GM21737 (cell line): Measurements from ENCODE around the gene EZH2.

Source experiments
- ATAC-seq: cut with Tn5 transposase; IDR thresholded peaks from one replicate; pipeline ENCODE4 v1.9.1; 2021; ENCODE audit warnings: mild to moderate bottlenecking, moderate library complexity; ENCODE audit not compliant: unreplicated experiment

Gene EZH2

GRCh38 chr7:148901178-148901577 lies 17.1 kb upstream of the EZH2 start:
- no peak for ATAC-seq

DNA sequence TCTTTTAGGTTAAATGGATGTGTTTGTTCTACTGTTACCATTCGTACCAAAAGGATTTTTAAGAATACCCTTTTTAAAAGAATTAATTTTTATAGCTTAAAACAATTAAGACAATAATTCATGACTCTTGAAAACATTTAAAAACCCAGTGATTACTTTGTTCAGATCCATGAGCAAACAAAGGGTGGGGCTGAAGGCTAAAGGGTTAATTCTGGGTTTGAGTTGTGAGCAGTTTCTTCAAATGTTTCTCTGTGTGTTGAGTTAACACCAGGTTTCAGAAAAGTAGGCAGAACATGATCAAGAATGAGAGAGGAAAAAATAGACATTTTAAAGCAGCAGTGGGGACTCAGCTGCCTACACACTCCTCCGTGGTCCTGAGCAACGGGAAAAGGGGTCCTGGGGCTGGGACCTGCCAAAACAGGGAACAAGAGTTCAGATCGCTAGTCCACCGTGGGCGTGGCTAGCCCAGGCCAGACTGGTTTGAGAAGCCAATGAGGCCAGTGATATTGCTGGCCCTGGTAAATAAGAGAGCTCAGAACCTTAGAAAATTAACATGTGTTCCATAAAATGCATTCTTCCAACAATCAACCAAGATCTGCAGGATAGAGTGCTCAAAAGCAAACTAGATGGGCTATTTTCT lies 14.9 kb upstream of the EZH2 start:
- ATAC-seq: no peak

- no peak for ATAC-seq
These were observed 10.5 kb upstream of the EZH2 start for GRCh38 chr7:148894591-148894990.

- ATAC-seq: no peak
These were observed 9.0 kb upstream of the EZH2 start for GRCh38 chr7:148893071-148893470.

- no peak for ATAC-seq
These were observed 4.2 kb upstream of the EZH2 start for GRCh38 chr7:148888300-148888699.

DNA sequence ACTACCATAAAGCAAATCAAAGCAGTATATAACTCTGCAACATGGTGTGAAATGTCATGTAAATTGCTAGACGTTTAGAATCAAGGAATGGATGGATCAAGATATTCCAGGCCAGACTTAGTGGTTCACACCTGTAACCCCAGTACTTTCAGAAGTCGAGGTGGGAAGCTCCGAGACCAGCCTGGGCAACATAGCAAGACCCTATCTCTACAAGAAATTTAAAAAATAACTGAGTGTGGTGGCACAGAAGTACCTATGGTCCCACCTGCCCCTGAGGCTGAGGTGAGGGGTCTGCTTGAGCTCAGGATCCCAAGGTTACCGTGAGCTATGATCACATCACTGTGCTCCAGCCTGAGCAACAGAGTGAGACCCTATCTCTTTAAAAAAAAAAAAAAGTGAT lies 2.8 kb upstream of the EZH2 start:
- no peak for ATAC-seq

- ATAC-seq: peak; percentile 90
These were observed 370 bp upstream of the EZH2 start for GRCh38 chr7:148884299-148885022.

GRCh38 chr7:148883266-148884048 lies 634 bp downstream of the EZH2 start:
- ATAC-seq: peak; percentile 24

DNA sequence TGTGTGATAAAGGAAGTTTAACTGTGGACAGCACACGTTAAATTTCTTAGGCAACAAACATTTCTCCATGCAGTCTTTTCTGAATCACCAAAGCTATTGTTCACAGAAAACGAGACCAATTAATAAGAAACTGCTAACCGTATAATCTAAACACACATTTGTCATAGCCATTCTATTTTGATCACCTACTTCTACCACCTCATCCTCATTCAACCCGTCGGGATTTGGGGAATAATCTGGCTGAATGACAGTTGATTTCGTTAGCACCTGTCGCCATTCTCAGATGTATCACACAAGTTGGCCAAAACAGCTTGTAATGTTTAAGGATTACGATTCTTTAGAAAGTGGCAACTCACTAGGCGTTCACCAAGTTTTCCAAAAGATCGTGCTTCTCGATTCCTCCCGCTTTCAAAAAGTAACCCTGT lies 1.2 kb downstream of the EZH2 start:
- no peak for ATAC-seq

GRCh38 chr7:148882192-148882591 lies 1.9 kb downstream of the EZH2 start:
- ATAC-seq: no peak

DNA sequence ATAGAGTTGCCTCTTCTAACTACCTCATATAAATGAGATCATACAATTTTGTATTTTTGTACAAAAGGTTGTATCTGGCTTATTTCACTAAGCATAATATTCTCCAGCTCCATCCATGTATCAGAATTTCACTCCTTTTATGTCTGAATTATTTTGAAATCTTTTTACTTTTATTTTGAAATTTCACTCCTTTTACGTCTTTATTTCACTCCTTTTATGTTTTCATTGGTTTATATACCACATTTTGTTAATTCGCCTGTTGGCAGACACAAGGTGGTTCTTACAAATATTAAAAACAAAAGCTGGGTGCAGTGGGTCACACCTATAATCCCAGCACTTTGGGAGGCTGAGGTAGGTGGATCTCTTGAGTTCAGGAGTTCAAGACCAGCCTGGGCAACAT lies 5.8 kb downstream of the EZH2 start:
- ATAC-seq: no peak

DNA sequence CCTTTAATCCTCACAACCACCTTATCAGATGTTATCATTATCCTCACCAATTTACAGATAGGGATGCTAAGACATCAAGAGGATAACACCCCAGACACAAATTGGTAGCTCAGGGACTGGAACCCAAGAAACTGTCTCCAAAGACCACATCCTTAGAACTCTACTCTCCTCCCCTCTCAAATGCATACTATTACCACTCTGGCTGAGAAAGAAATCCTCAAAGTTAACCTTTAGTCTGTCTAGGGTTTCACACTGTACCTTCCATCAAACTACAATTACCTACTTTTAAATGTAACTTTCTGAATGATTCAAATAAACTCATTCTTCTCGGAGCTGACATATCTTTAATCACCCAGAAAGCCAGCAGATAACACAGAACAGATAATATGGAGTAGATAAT lies 6.6 kb downstream of the EZH2 start:
- no peak for ATAC-seq

- no peak for ATAC-seq
These were observed 11.9 kb downstream of the EZH2 start for GRCh38 chr7:148872188-148872587.

- ATAC-seq: no peak
These were observed 12.5 kb downstream of the EZH2 start for GRCh38 chr7:148871551-148871950.

DNA sequence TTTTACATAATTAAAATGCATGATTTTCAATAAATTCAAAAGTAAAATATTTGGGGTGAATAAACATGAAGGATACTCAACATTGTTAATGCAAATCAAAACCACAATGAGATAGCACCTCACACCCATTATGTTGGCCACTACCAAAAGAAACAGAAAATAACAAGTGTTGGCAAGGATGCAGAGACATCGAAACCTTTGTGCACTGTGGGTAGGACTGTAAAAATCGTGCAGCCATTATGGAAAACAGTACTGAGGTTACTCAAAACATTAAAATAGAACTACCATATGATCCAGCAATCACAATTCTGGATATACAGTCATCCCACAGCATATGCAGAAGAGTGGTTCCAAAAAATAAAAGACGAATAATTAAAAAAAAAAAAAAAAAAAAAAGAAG lies 13.1 kb downstream of the EZH2 start:
- no peak for ATAC-seq

DNA sequence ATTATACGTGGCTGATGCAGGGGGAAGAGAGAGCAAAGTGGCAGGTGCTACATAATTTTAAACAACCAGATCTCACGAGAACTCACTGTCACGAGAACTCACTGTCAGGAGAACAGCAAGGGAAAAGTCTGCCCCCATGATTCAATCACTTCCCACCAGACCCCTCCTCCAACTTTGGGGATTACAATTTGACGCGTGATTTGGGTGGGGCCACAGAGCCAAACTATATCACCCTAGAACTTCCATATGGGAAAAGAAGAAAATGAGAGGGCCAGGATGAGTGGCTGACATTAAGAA lies 15.8 kb downstream of the EZH2 start:
- ATAC-seq: no peak

GRCh38 chr7:148867596-148868377 lies 16.3 kb downstream of the EZH2 start:
- ATAC-seq: no peak

DNA sequence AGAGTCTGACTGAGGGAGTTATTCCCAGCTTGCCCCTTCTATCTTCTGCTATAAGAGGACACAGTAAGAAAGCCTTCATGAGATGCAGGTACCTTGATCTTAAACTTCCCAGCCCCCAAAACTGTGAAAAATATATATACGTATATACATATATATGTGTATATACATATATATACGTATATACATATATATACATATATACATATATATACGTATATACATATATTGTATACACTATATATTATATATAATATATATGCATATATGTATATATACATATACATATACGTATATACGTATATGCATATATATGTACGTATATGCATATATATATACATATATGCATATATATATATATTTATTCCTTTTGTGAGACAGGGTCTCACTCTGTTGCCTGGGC lies 17.7 kb downstream of the EZH2 start:
- ATAC-seq: no peak

DNA sequence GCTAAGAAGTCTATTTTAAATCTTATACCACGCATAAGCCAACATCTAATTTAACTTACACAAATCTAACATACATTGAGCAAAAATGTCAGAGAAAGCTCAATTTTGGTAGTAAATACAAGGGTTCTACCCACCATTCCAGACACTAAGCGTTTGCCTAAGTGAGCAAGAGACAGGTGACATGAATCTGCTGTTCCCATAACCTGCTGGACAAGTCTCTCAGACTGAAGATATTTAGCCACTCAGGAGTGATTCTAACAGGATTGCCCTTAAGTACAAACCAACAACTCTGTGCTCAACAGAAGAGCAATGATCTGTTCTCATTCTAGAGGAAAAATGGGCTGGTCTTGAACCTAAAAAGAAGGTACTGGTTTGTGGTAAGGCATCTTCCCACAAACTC lies 18.8 kb downstream of the EZH2 start:
- no peak for ATAC-seq

- no peak for ATAC-seq
These were observed 20.8 kb downstream of the EZH2 start for GRCh38 chr7:148863324-148863723.

DNA sequence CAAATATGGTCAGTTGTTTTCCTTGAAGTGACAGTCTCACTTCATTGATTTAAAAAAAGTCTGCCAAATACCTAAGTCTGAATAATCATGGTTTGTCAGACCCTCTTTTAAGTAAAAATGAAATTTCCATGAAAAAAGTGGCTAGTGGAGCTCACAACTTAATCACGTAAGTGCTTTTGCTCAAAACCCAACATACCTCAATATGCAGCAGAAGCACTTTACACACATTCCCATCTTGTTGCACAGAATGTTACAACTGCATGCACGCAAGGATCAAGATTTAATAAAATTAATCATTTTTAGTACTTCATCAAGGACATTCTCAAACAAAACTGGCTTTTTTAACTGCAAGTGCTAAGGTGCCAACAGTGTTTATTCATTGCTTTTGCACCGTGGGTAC lies 21.6 kb downstream of the EZH2 start:
- ATAC-seq: no peak
